GM19468 (cell line): ENCODE data around the gene DIO1.

ENCODE experiments used
- ATAC-seq: cut with Tn5 transposase; IDR thresholded peaks from one replicate; pipeline ENCODE4 v1.9.1; 2021; ENCODE audit warnings: mild to moderate bottlenecking, moderate library complexity, moderate number of reproducible peaks; ENCODE audit not compliant: unreplicated experiment; ENCODE audit errors: extremely low read depth

DIO1 gene

GRCh38 chr1:53892911-53893310 is 1.1 kb upstream of the DIO1 start:
- ATAC-seq = no peak

GRCh38 chr1:53894644-53895043 is 657 bp downstream of the DIO1 start:
- no peak for ATAC-seq

- ATAC-seq = no peak
Observed at GRCh38 chr1:53895421-53895820, 1.4 kb downstream of the DIO1 start.

- ATAC-seq = no peak
Observed at GRCh38 chr1:53896635-53897229, 2.7 kb downstream of the DIO1 start.

GRCh38 chr1:53899206-53899628 is 5.2 kb downstream of the DIO1 start:
- no peak for ATAC-seq

- ATAC-seq = no peak
Observed at GRCh38 chr1:53899708-53900107, 5.7 kb downstream of the DIO1 start.

- ATAC-seq = no peak
Observed at GRCh38 chr1:53902235-53903138, 8.5 kb downstream of the DIO1 start.

- no peak for ATAC-seq
Observed at GRCh38 chr1:53905509-53905908, 11.5 kb downstream of the DIO1 start.

GRCh38 chr1:53906121-53906520 is 12.1 kb downstream of the DIO1 start:
- no peak for ATAC-seq

GRCh38 chr1:53909946-53910345 is 16.0 kb downstream of the DIO1 start:
- no peak for ATAC-seq

GRCh38 chr1:53911442-53911841 is 17.5 kb downstream of the DIO1 start:
- no peak for ATAC-seq

- no peak for ATAC-seq
Observed at GRCh38 chr1:53913352-53914033, 19.5 kb downstream of the DIO1 start.

GRCh38 chr1:53918343-53918742 is 24.4 kb downstream of the DIO1 start:
- no peak for ATAC-seq

GRCh38 chr1:53919675-53920066 is 25.7 kb downstream of the DIO1 start:
- no peak for ATAC-seq

GRCh38 chr1:53927376-53927881 is 33.4 kb downstream of the DIO1 start:
- no peak for ATAC-seq

- ATAC-seq = no peak
Observed at GRCh38 chr1:53929246-53929960, 35.4 kb downstream of the DIO1 start.

- no peak for ATAC-seq
Observed at GRCh38 chr1:53930932-53931331, 36.9 kb downstream of the DIO1 start.

GRCh38 chr1:53931523-53931922 is 37.5 kb downstream of the DIO1 start:
- ATAC-seq = no peak

- no peak for ATAC-seq
Observed at GRCh38 chr1:53934170-53934765, 40.3 kb downstream of the DIO1 start.

GRCh38 chr1:53936430-53936829 is 42.4 kb downstream of the DIO1 start:
- ATAC-seq = no peak
